Endothelial cell of umbilical vein (primary cell): ENCODE data around the gene PDGFB.
A peak's percentile ranks its signal among the peaks of the same experiment; 100 is the strongest.

ENCODE experiments used
- CTCF ChIP-seq, 2 donors: IDR thresholded peaks; 1 replicate in 1 of 2; 2 replicates in 1 of 2; pipeline ENCODE4 v1.5.1; 2011; ENCODE audit warnings: low read length in 2 of 2, mild to moderate bottlenecking in 2 of 2, moderate library complexity in 2 of 2, control low read depth in 1 of 2, inconsistent platforms in 1 of 2, low read depth in 1 of 2; ENCODE audit not compliant: insufficient read depth in 1 of 2; ENCODE audit errors: extremely low read depth in 1 of 2
- EZH2 ChIP-seq: IDR thresholded peaks from 2 replicates; pipeline ENCODE4 v1.6.1; 2012; ENCODE audit warnings: borderline replicate concordance, low read depth, mild to moderate bottlenecking, moderate library complexity, low read length, inconsistent platforms; ENCODE audit not compliant: severe bottlenecking
- GATA2 ChIP-seq: IDR thresholded peaks from 2 replicates; pipeline ENCODE4 v1.7.0; 2011; ENCODE audit warnings: low read depth, mild to moderate bottlenecking, moderate library complexity, mixed read lengths, low read length; ENCODE audit not compliant: insufficient read length, insufficient read depth
- JUN ChIP-seq: IDR thresholded peaks from 2 replicates; pipeline ENCODE4 v1.6.1; 2011; ENCODE audit warnings: borderline replicate concordance, low read depth; ENCODE audit not compliant: insufficient read length, insufficient read depth
- MAX ChIP-seq: IDR thresholded peaks from 2 replicates; pipeline ENCODE4 v1.6.1; 2011; ENCODE audit not compliant: insufficient read depth, insufficient read length
- MYC ChIP-seq: IDR thresholded peaks from one replicate; pipeline ENCODE4 v1.6.1; 2011; ENCODE audit warnings: mild to moderate bottlenecking, low read depth, low read length
- POLR2A ChIP-seq: IDR thresholded peaks from 2 replicates; pipeline ENCODE4 v1.6.1; 2012; ENCODE audit warnings: low read depth, mild to moderate bottlenecking, control low read depth, low read length
- POLR2AphosphoS5 ChIP-seq: IDR thresholded peaks from 2 replicates; pipeline ENCODE4 v1.6.1; 2012; ENCODE audit warnings: low read depth, mild to moderate bottlenecking, control low read depth, low read length, moderate library complexity; ENCODE audit not compliant: insufficient read depth

- TF ChIP-seq POLR2A, result peak; percentile 38
- no peak for TF ChIP-seq CTCF (IDR thresholded peaks at IDR 0.05; ENCODE audit: extremely low read depth in 1 of 2, insufficient read depth in 1 of 2, low read depth in 1 of 2, low read length in 2 of 2)
- TF ChIP-seq POLR2AphosphoS5, result no peak
- TF ChIP-seq MYC, result no peak
- no peak for TF ChIP-seq EZH2
- TF ChIP-seq GATA2, result no peak
- no peak for TF ChIP-seq MAX
- TF ChIP-seq JUN, result no peak
Measured at GRCh38 chr22:39220890-39221850, 23.6 kb downstream of the PDGFB start.
